Right renal cortex interstitium (tissue), 3 donors: ENCODE results near the gene TNRC6A. TPM values are rescaled to one million over a fixed set of nuclear protein-coding genes. Genes with fewer than 3 reads are reported as not detected.
"Not testable (repeated sequence)": the region's sequence is repeated elsewhere in the genome, so short reads cannot be mapped to it uniquely, and the experiment has no call there.

Experiments
- DNase-seq, 3 donors: peaks; one replicate each; pipeline ENCODE4 v3.0.0-alpha.2; 2013; ENCODE audit warnings: low read depth in 3 of 3, low spot score in 2 of 3
- polyA plus RNA-seq, 3 donors: library from polyadenylated mRNA; unstranded; fragments of 120-200 nt; gene quantifications; one replicate each; pipeline ENCODE4 v1.2.1, GENCODE V29; 2013; ENCODE audit not compliant: insufficient read length in 3 of 3

Gene TNRC6A
- polyA plus RNA-seq, result 10 to 100 TPM; 46.8 to 51.7 (median 50.7) TPM

DNA sequence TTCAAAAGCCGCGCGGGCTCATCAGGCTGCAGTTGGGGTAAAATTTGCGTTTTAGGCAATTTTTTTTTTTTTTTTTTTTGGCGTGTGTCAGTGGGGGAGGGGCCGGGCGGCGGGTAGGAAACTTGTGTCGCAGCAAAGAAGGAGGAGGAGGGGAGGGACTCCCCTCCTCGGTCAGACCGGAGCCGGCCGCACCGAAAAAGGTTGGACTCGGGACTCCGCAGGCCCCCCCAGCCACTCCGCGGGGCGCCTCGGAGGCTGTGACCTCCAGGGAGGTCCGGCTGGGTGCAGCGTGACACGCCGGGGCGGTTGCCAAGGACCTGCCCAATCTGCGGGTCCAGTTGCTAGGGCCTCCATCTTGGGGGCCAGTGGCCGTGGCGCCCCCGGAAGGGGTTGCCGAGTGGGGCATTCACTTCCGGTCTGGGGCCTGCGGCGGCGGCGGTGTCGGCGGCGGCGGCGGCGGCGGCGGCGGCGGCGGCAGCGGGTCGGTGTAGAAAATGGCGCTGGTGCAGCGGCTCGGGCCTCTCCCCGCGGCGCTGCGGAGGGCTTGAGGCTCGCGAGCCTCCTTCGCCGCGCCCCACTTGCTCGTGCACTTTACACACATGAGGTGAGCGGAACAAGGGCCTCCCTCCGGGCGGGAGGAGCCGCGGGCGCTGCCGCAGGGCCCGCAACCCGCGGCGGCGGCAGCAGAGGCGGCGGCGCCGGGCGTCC, at the start of gene TNRC6A:
Gene TNRC6A (plus strand): TSS at position 409 of the 708 bp plus-strand sequence. CDS start 191 bp downstream, at position 600.
- peak; percentile 43 to 71 (median 62) for DNase-seq

DNA sequence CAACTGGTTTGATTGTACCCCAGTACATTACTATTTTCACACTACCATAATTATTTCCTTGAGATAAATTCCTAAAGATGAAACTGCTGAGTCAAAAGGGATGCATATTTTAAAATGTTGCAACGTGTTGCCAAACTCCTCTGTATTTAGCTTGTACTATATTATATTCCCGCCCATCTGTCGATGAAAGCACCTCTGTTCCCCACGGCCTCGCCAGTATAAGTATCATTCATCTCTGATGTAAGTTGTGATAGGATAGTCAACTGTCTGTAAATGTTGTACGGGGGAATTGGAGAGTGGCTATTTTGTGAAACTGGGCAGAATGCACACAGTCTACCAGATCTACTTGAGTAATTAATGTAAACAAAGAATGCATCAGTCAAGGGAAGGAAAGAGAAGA, 47.7 kb upstream of the TNRC6A start:
- DNase-seq, result no peak

DNA sequence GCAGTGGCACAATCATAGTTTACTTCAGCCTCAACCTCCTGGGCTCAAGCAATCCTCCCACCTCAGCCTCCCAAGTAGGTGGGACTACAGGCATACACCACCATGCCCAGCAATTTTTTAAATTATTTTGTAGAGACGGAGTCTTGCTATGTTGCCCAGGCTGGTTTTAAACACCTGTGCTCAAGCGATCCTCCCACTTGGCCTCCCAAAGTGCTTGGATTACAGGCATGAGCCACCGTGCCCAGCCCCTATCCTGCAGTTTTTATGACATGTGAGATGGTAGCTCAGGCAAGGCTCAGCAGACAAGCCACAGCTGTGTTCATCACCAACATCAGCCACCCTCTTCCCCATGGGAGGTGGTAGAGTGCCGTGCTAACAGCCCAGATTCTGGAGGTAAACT, 46.2 kb upstream of the TNRC6A start:
- DNase-seq, result no peak

DNA sequence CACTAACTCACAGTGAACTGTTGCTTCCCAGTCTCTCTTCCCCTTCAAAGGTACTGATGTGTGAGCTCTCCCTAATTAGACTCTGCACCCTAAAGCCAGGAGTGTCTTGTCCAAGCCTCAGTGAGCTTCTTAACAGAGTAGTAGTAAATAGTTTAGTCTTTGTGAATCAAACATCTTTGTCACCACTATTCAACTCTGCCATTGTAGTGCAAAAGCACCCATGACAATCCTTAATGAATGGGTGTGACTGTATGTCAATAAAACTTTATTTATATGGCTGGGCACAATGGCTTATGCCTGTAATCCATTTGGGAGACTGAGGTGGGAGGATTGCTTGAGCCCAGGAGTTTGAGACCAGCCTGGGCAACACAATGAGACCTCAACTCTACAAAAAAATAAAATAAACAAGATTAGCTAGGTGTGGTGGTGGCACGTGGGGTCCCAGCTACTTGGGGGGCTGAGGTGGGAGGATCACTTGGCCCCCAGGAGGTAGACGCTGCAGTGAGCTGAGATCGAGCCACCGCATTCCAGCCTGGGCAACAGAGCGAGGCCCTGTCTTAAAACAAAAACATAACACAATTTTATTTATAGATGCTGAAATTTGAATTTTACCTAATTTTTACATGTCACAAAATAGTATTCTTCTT, 45.5 kb upstream of the TNRC6A start:
- DNase-seq, result no peak

DNA sequence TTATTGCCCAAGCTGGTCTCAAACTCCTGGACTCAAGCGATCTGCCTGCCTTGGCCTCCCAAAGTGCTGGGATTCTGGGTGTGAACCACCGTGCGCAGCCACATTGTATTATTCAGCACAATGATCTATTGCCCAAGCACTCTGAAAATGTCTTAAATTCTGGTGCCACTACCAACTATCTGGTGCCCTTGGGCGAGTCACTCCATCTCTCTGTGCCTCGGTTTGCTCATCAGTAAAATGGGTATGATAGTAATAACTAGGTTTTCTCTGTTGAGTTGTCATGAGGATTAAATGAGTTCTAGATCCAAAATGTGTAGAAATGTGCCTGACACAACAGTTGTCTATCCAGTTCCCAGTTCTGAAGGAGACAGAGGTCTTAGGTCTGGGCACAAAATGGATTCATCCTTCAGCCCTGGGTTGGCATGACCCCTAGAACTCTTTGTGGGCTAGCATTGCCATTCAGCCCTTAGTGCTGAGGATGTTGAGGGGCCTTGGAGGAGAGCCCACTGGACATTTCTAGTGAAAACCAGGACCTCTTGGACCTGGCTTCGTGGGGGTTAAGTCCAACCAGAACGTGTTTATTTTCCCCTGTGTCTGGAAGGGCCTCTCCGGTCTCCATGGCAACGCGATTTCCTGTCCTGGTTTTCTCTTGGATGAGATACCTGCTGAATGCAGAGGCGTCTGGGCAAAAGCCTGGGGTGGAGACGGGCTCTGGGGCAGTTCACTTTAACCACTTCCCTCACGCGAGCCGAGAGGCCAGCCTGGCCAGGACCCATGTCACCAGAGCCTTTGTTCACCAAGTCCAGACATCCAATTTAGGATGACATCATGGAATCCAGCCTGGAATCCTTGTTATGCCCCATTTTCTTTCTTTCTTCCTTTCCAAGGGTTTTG, 43.7 kb upstream of the TNRC6A start:
- DNase-seq, result peak in 2 of 3 donors; percentile 60 to 64

DNA sequence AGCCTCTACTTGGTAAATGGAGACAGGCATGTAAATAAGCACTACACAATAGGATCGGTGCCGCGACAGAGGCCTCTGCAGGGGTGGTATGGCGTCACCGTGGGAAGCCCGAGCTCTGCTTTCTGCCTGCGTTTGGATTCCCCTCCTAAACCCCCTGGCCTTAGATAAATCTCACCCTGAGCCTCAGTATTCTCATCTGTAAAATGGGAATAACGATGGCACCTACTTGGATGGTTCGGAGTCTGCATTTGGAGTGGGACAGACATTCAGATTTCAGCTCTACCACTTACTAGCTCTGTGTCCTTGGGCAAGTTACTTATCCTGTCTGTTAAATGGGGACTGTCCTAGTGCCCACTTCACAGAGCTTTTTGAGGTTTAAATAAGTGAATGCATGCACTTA, 42.8 kb upstream of the TNRC6A start:
- no peak for DNase-seq

DNA sequence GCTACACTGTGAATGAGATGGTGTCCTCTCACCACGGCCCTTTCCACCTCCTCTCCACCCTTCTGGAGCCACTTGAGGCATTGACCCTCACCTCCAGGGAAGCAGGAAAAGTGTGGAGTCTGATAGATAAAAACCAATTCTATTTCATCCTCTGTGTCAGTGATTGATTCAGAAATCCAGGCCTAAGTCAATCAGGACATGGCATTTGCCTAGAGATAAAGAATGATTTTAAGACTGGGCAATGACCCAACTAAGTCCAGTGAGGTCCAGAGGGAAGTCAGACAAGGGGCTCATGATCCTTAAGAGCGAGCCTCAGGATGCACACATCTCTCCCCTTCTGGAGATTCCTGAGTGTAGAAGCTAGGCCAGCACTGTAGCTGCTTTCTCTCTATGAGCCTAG, 41.1 kb upstream of the TNRC6A start:
- no peak for DNase-seq

DNA sequence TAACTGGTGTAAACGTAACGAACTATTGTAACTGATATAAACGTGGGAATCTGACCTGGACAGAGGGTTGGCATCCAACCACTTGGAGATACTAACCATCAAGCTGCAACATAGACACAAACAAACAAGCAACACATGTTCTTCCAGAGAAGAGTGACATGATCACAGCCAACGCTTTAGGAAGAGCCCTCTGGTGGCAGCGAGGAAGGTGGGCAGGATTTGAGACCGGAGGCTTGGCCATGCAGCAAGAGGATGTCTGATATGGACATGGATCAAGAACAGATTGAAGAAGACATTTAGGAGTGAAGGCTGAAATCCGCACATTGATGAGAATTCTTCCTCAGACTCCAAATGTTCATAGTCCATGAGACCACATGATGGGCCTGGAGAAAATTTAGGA, 40.3 kb upstream of the TNRC6A start:
- no peak for DNase-seq

DNA sequence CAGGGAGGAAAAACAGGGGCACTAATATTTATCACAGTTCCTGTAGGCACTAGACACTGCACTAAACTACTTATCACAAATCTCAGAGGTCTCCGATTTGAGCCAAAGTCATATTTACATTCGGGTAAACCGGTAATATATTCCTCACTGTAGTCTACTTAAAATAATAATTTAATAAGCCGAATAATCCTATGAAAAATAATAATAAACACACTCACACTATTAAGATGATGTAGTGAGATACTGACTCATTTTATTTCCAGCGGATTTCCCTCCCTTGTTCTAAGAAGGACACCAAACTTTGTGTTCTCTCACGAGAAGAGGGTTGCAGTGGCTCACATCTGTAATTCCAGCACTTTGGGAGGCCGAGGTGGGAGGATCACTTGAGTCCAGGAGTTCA, 36.6 kb upstream of the TNRC6A start:
- no peak for DNase-seq

DNA sequence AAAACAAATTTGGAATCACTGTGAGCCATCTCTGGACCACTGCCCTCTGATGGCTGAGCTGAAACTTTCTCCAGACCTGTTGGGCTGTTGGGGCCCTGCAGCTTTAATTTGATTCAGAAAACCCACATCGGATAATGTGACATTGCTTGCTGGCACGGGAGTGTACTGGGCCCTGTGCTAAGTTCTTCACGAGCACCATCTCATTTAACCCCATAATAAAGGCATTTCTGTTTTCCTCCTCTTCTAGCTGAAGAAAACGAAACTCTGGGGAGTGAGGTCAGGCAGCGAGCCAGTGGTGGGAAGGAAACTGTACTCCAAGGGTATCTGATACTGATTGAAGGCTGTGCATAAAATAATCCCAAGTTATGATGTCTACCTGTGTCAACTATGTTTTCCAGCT, 34.5 kb upstream of the TNRC6A start:
- no peak for DNase-seq

DNA sequence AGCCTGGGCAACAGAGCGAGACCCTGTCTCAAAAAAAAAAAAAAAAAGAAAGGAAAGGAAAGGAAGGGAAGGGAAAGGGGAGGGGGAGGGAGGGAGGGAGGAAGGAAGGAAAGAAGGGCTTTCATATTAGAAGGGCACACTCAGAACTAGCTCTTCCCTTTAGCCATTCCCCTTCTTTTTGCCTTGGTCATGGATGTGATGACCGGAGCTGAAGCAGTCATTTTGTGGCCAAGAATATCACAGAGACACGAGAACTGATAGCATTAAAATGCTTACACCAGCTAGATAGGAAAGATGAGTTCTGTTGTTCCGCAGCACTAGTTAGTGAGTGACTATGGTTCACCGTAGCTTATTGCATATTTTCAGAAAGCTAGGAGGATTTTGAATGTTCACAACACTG, 32.8 kb upstream of the TNRC6A start:
- no peak for DNase-seq

DNA sequence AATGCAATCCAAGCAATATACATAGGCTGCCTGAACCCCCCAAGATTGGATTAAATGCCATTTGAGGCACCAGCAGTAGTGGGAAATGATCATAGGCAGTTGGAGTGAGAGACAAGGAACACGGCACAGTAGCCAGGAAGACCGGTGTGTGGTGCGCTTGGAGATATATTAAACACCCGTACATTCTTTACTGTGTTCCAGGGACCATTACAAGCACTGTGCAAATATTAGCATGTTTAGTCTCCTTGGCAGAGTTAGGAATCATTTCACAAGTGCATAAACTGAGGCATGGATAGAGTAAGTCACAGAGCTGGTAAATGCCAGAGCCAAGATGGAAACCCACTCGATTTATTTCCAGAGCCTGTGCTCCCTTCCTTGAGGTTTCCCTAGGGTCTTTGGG, 31.1 kb upstream of the TNRC6A start:
- no peak for DNase-seq

DNA sequence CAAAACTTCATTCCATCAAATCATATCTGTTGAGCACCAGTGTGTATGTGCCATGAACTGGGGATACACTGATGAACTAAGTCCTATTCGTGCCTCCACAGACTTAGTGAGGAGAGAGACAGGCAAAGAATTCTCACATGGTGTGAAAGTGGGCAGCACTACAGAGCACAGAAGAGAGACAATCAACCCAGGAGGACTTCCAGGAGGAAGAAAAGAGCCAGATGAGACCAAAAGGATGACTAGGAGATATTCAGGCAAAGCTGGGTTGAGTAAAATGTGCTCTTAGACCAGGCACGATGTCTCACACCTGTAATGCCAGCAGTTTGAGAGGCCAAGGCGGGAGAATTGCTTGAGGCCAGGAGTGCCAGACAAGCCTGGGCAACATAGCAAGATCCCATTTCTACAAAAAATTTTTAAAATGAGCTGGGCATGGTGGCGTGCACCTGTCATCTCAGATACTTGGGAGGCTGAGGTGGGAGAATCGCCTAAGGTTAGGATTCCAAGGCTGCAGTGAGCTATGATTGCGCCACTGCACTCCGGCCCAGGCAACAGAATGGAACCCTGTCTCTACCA, 30.2 kb upstream of the TNRC6A start:
- DNase-seq, result no peak

DNA sequence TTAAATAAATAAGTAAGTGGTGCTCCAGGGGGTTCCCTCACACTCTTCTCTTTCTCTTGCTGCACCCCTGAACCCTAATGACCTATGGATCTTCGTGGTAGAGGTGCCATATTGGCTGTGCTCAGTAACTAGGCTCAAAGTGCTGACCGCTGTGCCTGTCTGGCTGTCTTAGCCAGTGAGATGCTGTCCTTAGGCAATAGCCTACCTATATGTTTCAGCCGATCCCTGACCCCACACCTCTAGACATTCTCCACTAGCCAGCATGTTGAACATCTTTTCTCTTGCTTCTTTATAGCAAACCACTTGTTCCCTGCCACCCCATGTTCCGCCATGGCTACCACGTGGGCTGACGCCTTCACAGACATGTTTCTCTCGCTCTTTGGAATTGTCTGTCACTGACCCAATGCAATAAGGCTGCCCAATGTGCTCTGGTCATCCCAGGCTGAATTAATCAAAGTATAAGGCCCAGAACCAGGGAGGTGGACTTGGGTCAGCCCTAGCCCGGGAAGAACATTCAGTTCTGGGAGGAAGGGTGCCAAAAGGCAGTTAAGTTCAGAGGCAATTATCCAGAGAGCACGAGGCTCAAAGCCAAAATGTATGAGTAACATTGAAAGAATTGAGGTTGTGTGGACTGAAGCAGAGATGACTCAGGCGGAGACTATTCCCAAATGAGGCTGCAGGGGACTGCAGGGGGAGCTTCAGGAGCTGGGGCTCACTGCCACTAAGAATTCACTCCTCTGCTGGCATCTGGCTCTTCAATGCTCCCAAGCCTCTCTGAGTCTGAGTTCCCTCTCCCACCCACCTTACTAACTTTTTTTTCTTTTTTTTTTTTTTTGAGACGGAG, 28.7 kb upstream of the TNRC6A start:
- no peak for DNase-seq

DNA sequence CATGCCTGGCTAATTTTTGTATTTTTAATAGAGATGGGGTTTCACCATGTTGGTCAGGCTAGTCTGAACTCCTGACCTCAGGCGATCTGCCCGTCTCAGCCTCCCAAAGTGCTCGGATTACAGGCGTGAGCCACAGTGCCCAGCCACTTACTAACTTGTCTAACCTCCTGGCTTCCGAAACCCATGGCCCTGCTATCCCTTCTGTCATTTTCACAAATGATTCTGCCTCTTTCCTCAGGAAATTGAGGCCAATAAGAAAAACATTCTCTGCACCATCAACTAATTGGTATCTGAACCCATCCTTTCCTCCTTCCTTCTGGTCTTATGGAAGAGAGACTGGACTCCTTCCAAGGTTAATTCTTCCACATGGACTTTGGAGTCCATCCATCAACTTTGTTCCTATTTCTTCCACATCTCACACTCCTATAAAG, 27.9 kb upstream of the TNRC6A start:
- DNase-seq, result no peak

DNA sequence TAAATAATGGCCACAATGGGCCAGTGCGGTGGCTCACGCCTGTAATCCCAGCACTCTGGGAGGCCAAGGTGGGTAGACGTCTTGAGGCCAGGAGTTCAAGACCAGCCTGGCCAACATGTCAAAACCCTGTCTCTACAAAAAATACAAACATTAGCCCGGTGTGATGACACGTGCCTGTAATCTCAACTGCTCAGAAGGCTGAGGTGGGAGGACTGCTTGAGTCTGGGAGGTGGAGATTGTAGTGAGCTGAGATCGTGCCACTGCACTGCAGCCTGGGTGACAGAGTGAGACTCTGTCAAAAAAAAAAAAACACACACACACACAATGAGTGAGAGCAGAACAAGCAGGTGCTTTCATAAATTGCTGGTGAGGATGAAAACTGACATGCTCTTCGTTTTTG, 21.7 kb upstream of the TNRC6A start:
- DNase-seq, result not testable (repeated sequence)

DNA sequence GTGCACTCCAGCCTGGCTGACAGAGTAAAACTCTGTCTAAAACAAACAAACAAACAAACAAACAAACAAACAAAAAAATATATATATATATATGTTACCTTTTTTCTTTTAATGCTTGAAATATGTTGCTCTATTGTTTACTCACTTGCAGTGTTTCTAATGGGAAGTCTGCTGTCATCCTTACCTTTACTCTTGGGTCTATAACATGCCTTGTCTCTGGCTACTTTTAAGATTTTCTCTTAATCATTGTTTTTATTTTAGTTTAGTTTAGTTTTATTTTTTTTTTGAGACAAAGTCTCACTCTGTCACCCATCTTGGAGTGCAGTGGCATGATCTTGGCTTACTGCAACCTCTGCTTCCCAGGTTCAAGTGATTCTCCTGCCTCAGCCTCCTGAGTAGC, 16.1 kb upstream of the TNRC6A start:
- DNase-seq, result no peak

DNA sequence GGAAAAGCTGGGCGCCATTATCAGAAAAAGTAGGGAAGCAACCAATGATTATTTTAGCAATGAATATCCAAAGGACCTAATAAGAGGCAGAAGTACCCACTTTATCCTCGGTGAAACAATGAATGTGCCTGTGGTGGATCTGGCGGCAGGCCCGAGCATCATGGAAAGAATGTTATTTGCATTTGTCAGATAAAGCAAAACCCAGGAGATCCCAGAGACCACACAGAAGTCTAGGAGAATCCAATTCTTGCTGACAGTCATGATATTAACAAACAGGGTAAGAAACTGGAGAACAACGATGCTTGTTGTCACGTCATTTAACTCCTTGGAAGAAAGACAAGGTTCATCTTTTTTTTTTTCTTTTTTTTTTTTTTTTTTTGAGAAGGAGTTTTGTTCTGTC, 12.0 kb upstream of the TNRC6A start:
- DNase-seq, result no peak

DNA sequence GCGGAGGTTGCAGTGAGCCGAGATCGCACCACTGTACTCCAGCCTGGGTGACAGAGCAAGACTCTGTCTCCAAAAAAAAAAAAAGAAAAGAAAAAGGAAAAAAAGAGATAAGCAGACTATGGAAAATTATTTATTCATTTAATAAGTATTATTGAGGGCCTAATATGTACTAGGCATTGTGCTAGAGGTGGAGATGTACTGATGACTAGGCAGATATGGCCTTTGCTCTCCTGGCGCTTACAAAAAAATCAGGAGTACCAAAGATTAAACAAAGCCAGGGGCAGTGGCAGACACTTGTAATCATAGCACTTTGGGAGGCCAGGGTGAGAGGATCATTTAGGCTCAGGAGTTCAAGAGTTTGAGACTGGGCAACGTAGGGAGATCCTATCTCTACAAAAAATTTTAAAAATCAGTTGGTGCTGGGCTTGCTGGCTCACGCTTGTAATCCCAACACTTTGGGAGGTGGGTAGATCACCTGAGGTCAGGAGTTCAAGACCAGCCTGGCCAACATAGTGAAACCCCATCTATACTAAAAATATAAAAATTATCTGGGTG, 10.4 kb upstream of the TNRC6A start:
- no peak for DNase-seq

DNA sequence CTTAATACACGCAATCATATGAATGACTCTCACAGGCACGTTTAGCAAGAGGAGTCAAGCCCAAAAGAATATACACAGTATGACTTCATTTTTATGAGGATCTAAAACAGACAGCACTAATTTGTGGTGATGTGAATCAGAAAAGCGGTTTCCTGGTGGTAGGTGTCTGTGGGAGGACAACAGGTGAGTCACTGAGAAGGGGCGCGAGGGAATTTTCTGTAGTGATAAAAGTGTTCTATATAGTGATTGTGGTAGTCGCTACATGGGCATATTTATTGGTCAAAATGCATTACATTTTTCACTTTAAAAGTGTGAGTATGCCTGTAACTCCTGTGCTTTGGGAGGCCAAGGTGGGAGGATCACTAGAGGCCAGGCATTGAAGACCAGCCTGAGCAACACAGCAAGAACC, 7.6 kb upstream of the TNRC6A start:
- no peak for DNase-seq
